Osteoblast (primary cell): ENCODE measurements around the gene HRH2. TPM values are rescaled to one million over a fixed set of nuclear protein-coding genes. Genes with fewer than 3 reads are reported as not detected.
"Not testable (repeated sequence)": the region's sequence is repeated elsewhere in the genome, so short reads cannot be mapped to it uniquely, and the experiment has no call there.

Experiments used
- DNase-seq: peaks from one replicate; pipeline ENCODE4 v3.0.0; 2011; ENCODE audit warnings: low spot score, mixed read lengths; ENCODE audit not compliant: insufficient read length; ENCODE audit errors: missing footprints
- H2AFZ ChIP-seq: 2 replicates; pipeline ENCODE4 v1.6.0; 2011; ENCODE audit warnings: mild to moderate bottlenecking, low read length
- H3K27ac ChIP-seq: 2 replicates; pipeline ENCODE4 v1.5.1; 2011; ENCODE audit warnings: mild to moderate bottlenecking, low read depth, low read length, moderate library complexity
- H3K27me3 ChIP-seq: 2 replicates; pipeline ENCODE4 v1.6.0; 2012; ENCODE audit warnings: mild to moderate bottlenecking, control low read depth, inconsistent platforms, low read length, moderate library complexity; ENCODE audit not compliant: insufficient read depth
- H3K36me3 ChIP-seq: 2 replicates; pipeline ENCODE4 v1.5.1; 2011; ENCODE audit warnings: mild to moderate bottlenecking, low read length, control low read depth, moderate library complexity; ENCODE audit not compliant: insufficient read depth
- H3K4me1 ChIP-seq: 2 replicates; pipeline ENCODE4 v1.5.1; 2011; ENCODE audit warnings: mild to moderate bottlenecking, low read length, control low read depth, moderate library complexity; ENCODE audit not compliant: insufficient read depth
- H3K4me2 ChIP-seq: 2 replicates; pipeline ENCODE4 v1.6.0; 2011; ENCODE audit warnings: mild to moderate bottlenecking, low read length; ENCODE audit not compliant: insufficient read depth
- H3K4me3 ChIP-seq: fragments of 200-600 bp; sonication (generic); 3 replicates; pipeline ENCODE4 v1.5.1; 2012; ENCODE audit warnings: mild to moderate bottlenecking, low read length, inconsistent platforms; ENCODE audit not compliant: insufficient read depth
- H3K79me2 ChIP-seq: 2 replicates; pipeline ENCODE4 v1.6.0; 2012; ENCODE audit warnings: mild to moderate bottlenecking, low read length, control low read depth, inconsistent platforms; ENCODE audit not compliant: insufficient read depth
- H3K9me3 ChIP-seq: 2 replicates; pipeline ENCODE4 v1.5.1; 2011; ENCODE audit warnings: low read depth, low read length, control low read depth
- H4K20me1 ChIP-seq: 2 replicates; pipeline ENCODE4 v1.6.0; 2012; ENCODE audit warnings: mild to moderate bottlenecking, low read length, control low read depth; ENCODE audit not compliant: insufficient read depth
- total RNA-seq: library from RNA; depleted of rRNA; stranded (reverse); fragments of >200 nt; gene quantifications from 2 replicates; pipeline ENCODE4 v1.2.3, GENCODE V29; 2012
- TF ChIP-seq, protein P1 (sequence below): IDR thresholded peaks from 2 replicates; pipeline ENCODE4 v1.5.1; 2011; ENCODE audit warnings: mild to moderate bottlenecking, low read depth, low read length, moderate library complexity; ENCODE audit errors: extremely low read depth

Gene HRH2
- total RNA-seq, 1 donor = 0.36 TPM

DNA sequence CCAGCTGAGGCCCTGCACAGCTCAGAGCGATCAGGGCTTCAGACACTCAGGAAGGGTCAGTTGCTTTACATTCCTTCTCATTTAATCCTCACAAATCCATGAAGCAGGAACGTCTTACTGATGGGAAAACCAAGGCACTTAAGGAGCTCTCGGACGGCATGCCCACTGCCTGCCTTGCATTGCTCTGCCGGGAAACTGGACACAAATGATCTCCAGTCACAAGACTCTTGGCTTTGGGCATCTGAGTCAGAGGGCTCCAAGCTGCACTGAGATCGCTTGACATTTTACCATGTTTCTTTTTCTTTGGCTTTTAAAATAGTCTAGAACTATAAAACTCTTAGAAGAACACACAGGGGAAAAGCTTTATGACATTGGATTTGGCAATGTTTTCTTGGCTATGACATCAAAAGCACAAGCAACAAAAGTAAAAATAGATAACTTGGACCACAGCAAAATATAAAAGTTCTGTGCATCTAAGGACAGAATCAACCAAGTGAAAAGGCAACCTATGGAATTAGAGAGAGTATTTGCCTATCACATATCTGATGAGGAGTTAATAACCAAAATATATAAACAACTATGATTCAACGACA, 43.6 kb upstream of the HRH2 start:
- Histone ChIP-seq H2AFZ (no peak overlapping the region), H3K4me1 (no peaks in the 10 kb centered on the region), H4K20me1 (no peaks in the 10 kb centered on the region), H3K9me3 (no peaks in the 10 kb centered on the region), H3K4me3 (no peak overlapping the region), H3K27me3 (no peaks in the 10 kb centered on the region), H3K4me2 (no peak overlapping the region), H3K79me2 (no peaks in the 10 kb centered on the region), H3K36me3 (no peaks in the 10 kb centered on the region), H3K27ac (no peak overlapping the region)
- TF ChIP-seq, protein P1, sequence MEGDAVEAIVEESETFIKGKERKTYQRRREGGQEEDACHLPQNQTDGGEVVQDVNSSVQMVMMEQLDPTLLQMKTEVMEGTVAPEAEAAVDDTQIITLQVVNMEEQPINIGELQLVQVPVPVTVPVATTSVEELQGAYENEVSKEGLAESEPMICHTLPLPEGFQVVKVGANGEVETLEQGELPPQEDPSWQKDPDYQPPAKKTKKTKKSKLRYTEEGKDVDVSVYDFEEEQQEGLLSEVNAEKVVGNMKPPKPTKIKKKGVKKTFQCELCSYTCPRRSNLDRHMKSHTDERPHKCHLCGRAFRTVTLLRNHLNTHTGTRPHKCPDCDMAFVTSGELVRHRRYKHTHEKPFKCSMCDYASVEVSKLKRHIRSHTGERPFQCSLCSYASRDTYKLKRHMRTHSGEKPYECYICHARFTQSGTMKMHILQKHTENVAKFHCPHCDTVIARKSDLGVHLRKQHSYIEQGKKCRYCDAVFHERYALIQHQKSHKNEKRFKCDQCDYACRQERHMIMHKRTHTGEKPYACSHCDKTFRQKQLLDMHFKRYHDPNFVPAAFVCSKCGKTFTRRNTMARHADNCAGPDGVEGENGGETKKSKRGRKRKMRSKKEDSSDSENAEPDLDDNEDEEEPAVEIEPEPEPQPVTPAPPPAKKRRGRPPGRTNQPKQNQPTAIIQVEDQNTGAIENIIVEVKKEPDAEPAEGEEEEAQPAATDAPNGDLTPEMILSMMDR = no peak
- DNase-seq = no peak

DNA sequence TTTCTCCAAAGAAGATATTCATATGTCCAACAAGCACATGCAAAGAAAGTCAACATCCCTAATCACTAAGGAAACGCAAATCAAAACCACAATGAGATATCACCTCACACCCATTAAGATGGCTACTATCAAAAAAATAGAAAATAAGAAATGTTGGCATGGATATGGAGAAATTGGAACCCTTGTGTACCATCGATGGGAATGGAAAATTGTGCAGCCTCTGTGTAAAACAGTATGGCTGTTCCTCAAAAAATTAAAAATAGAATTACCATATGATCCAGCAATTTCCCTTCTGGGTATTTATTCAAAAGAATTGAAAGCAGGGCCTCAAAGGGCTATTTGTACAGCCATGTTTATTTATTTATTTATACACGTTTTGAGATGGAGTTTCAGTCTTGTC, 43.0 kb upstream of the HRH2 start:
- no peak overlapping the region for H3K4me3 ChIP-seq
- no peaks in the 10 kb centered on the region for H3K36me3 ChIP-seq
- TF ChIP-seq, protein P1 = no peak
- H4K20me1 ChIP-seq = no peaks in the 10 kb centered on the region
- no peaks in the 10 kb centered on the region for H3K79me2 ChIP-seq
- no peak overlapping the region for H3K27ac ChIP-seq
- H3K4me1 ChIP-seq = no peaks in the 10 kb centered on the region
- H2AFZ ChIP-seq = no peak overlapping the region
- no peaks in the 10 kb centered on the region for H3K9me3 ChIP-seq
- DNase-seq = no peak
- no peaks in the 10 kb centered on the region for H3K27me3 ChIP-seq
- H3K4me2 ChIP-seq = no peak overlapping the region

DNA sequence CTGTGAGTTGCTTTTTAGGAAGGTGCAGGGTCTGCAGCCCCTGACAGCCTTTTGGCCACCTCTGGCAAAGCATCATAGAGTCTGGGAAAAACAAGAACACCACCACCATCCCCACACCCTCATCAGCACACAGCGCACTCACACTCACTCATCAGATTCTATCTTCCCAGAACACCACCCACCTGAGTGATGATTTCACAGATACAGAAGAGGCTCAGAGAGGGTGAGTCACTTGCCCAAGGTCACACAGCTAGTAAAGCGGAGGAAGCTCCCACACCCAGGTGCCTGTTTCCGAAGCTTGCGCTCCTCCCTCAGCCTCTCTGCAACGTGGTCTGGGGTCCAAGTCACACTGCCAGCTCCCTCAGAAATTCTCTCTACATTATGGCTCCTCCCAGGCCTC, 41.8 kb upstream of the HRH2 start:
- H3K36me3 ChIP-seq = no peaks in the 10 kb centered on the region
- no peak overlapping the region for H3K4me2 ChIP-seq
- no peaks in the 10 kb centered on the region for H3K27me3 ChIP-seq
- no peaks in the 10 kb centered on the region for H3K79me2 ChIP-seq
- H2AFZ ChIP-seq = no peak overlapping the region
- no peaks in the 10 kb centered on the region for H3K9me3 ChIP-seq
- DNase-seq = no peak
- no peaks in the 10 kb centered on the region for H4K20me1 ChIP-seq
- no peak overlapping the region for H3K4me3 ChIP-seq
- TF ChIP-seq, protein P1 = no peak
- H3K27ac ChIP-seq = no peak overlapping the region
- H3K4me1 ChIP-seq = no peaks in the 10 kb centered on the region

DNA sequence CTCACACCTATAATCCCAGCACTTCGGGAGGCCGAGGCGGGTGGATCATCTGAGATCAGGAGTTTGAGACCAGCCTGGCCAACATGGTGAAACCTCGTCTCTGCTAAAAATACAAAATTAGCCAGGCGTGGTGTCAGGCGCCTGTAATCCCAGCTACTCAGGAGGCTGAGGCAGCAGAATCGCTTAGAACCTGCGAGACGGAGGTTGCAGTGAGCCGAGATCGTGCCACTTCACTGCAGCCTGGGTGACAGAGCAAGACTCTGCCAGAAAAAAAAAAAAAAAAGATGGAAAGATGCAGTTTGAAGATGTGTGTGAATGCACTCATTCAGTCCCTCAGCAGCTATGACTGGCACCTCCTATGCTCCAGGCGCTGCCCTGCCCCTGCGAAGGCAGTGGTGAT, 41.3 kb upstream of the HRH2 start:
- not testable (repeated sequence) for H3K4me1 ChIP-seq, H3K36me3 ChIP-seq, H3K27me3 ChIP-seq, H3K9me3 ChIP-seq, H3K4me2 ChIP-seq, H4K20me1 ChIP-seq, DNase-seq, H3K79me2 ChIP-seq, H2AFZ ChIP-seq, H3K27ac ChIP-seq, H3K4me3 ChIP-seq
